Measurements from ENCODE around the gene PMIS2.

DNA sequence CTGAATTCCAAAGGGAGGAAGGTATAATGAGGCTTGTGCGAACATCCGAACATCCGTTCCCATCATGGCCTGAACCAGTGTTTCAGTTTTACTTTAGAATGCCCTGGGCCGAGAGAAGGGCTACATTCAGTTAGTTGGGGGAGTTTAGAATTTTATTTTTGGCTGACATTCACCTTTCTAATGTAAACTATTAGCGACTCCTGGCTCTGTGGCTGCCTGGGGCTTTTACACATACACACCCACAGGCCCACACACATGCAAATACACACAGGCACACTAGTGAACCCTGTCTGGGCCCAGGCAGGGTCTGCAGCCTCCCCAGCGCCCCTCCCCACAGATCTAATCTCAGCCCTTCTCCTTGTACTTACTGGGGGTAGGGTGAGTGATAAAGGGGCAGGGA, 46.7 kb upstream of the PMIS2 start:
- TF ChIP-seq, protein P1, sequence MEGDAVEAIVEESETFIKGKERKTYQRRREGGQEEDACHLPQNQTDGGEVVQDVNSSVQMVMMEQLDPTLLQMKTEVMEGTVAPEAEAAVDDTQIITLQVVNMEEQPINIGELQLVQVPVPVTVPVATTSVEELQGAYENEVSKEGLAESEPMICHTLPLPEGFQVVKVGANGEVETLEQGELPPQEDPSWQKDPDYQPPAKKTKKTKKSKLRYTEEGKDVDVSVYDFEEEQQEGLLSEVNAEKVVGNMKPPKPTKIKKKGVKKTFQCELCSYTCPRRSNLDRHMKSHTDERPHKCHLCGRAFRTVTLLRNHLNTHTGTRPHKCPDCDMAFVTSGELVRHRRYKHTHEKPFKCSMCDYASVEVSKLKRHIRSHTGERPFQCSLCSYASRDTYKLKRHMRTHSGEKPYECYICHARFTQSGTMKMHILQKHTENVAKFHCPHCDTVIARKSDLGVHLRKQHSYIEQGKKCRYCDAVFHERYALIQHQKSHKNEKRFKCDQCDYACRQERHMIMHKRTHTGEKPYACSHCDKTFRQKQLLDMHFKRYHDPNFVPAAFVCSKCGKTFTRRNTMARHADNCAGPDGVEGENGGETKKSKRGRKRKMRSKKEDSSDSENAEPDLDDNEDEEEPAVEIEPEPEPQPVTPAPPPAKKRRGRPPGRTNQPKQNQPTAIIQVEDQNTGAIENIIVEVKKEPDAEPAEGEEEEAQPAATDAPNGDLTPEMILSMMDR (IDR thresholded peaks at IDR 0.05) = no peak
- no peak for TF ChIP-seq POLR2A (IDR thresholded peaks at IDR 0.05)
